Activated T-cell treated with anti-CD3 and anti-CD28 coated beads, Interleukin-2, amount 50 U/mL, for 1 hour (primary cell): ENCODE data around the gene ATF2.

Experiments used
- DNase-seq: peaks from one replicate; pipeline ENCODE4 v3.0.0-alpha.2; 2020

ATF2 gene

GRCh38 chr2:175076272-175076671, 91.7 kb downstream of the ATF2 start:
- no peak for DNase-seq

DNA sequence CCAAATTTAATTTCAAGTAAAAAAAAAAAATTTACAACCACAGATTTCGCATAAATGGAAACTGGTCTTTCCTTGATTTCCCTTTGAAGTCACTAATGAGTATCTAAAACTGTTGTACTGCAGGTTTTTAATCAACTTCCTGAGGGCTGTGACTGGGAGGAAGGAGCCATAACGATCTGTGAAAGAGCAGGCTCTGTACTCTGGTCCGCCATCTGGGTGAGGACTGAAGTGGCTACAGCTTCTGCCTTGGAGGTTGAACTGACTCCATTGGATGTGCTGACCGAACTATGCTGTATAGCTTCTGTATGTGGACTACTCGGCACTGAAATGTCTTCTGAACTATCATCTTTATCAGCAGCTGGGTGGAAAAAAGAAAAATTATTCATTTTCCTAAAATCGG, 93.5 kb downstream of the ATF2 start:
- DNase-seq: no peak

DNA sequence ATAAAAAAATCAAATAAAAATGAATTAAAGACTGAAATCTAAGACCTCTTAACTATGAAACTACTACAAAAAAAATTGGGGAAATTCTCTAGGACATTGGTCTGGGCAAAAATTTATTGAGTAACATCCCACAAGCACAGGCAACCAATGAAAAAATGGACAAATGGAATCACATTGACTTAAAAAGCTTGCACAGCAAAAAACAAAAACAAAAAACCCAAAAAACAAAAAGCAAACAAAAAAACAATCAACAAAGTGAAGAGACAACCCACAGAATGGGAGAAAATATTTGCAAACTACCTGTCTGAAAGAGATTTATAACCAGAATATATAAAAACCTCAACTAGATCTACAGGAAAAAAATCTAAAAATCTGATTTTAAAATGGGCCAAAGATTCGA, 99.5 kb downstream of the ATF2 start:
- no peak for DNase-seq

- no peak for DNase-seq
Observed at GRCh38 chr2:175066411-175066810, 101.6 kb downstream of the ATF2 start.

GRCh38 chr2:175064797-175065196, 103.2 kb downstream of the ATF2 start:
- no peak for DNase-seq

DNA sequence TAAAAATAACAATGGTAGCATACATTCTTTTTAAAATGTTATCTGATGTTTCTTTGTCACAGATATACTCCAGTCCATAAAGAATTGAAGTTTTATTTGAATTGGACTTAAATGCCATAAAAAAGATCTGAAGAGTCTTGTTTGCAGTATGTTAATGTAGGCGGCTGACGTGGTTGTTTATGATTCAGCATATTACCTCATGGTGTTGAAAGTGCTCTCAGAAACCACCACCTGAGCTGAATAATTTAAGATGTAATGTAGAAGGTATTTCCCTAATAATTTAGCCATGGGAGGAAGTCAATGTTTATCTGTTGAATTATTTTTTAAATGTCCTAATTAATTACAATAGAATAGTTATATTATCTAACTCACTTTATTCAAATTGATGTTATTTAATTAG, 104.3 kb downstream of the ATF2 start:
- DNase-seq: no peak

- DNase-seq: no peak
Observed at GRCh38 chr2:175062787-175063585, 105.0 kb downstream of the ATF2 start.

GRCh38 chr2:175057078-175057685, 110.8 kb downstream of the ATF2 start:
- DNase-seq: no peak

GRCh38 chr2:175055993-175056392, 112.0 kb downstream of the ATF2 start:
- no peak for DNase-seq

DNA sequence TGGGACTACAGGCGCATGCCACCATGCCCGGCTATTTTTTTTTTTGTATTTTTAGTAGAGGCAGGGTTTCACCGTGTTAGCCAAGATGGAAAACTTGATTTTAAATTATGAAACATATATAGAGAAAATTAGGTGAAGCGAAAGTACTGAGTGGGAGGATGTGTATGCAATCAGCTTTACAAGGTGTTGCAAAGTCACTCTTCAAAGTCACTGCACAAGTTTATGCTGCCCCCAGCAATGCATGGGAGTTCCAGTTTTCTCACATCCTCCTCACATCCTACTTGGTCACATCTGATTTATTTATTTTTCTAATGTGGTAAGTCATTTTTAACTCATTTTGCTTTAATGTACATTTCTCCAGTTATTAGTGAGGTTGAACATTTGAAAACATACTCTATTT, 113.7 kb downstream of the ATF2 start:
- DNase-seq: no peak

DNA sequence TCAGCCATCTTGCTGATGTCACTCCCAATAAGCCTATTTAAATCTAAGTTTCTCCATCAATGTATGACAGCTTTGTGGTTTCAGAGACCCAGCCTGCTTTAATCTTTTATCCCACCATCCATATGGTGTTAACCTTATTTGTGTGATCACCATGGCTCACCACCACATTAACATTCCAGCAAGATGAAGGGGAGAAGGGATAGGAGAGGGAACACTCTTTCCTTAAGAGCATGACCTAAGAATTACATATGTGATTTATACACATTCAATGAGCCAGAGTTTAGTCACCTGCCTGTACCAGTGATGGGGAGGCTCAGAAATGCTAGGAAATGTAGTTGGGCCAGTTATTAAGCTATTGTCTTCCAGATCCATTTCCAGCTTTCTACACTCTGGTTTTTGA, 118.3 kb downstream of the ATF2 start:
- no peak for DNase-seq

- DNase-seq: no peak
Observed at GRCh38 chr2:175048275-175048674, 119.7 kb downstream of the ATF2 start.

DNA sequence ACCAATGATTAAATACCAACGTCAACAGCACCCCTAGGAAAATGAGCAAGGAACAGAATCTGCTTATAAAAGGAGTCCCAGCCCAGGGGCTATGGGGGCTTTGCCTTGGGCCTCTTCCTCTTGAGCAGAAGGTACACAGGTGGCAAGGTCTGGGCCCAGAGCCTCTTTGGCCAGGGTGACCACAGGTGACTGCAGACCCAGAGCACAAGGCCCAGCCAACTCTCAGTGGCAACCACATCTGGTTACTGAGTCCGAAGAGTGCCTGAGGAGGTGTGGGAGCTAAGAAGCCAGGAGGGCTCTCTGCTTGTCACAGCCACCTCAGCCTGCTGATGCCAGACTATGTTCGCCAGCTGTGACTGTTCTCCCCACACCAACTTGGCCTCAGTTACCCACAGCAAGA, 128.5 kb downstream of the ATF2 start:
- DNase-seq: no peak

DNA sequence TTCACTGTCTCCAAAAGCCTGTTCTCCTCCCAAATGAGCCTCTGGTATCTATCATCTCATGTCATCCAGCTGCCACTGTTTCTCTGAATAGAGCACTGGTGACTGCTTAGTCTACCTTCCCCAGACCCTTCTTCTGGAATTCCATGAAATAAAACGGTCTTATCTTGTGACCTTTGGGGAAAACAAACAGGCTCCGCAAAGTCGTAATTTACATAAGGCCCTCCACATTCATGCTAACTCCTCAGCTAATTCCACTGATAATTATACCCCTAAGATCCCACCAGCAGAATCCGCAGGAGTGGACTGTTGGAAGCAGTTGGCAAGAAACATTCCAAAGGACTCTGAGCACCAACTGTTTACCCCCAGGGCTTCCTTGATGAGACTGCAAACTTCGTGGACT, 129.0 kb downstream of the ATF2 start:
- no peak for DNase-seq

- DNase-seq: no peak
Observed at GRCh38 chr2:175037941-175038340, 130.1 kb downstream of the ATF2 start.

GRCh38 chr2:175036582-175037018, 131.4 kb downstream of the ATF2 start:
- no peak for DNase-seq

- no peak for DNase-seq
Observed at GRCh38 chr2:175035806-175036205, 132.2 kb downstream of the ATF2 start.

GRCh38 chr2:175034716-175035115, 133.3 kb downstream of the ATF2 start:
- DNase-seq: no peak

DNA sequence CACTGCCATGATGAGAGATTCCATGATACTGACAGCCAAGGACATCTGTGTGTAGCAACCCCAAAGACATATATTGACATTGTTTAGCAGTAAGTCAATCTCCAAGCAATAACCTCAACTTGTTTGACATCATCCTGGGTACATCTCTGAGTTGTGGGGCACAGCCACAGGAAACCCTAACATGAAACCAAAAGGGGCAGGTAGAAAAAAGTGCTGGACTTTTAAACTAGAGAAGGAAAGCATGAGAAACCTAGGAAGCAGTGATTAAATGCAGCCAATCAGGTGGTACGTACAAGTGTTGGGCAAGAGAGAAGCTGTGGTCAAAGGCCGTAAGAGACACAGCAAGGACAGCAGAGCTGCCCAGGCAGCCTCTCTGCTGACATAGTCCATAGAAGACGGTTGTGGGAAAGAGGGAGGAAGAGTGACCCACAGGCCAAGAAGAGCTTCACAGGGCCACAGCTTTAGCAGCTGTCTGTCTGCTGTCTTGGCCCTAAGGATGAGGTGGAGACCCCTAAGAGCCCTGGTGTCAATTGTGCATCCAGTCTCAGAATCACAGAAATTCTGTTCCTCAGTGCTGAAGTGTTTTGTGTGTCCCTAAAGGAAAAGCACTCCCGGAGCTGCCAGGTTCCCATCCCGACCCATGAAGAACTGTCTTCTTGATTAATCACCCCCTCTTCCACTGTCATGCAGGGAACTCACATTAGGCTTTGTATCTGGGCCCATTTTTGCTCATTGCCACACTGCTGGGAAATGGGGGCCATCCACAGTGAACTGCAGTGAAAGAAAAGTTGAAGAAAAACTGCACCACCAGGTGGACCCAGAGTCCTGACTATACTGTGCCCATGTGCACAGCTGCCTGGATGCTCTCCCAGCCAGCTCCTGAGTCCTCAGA, 137.4 kb downstream of the ATF2 start:
- no peak for DNase-seq

DNA sequence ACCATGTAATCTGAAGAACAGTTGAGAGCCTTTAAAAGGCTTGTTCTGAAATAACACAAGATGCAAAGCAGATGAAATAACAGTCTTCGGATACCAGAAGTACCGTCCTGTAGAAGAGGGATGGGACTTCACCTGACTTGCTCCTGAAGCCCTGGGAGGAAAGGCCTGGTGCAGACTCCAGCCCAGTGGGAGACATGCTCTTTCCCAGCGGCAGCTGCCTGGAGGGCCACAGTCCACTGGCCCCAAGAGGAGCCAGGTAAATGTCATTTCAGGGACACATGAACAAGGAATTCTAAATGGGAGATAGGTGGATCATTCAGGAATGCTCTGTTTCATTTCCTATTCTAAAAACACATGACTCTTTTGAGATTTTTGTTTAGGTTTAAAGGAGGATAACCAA, 140.2 kb downstream of the ATF2 start:
- DNase-seq: no peak

DNA sequence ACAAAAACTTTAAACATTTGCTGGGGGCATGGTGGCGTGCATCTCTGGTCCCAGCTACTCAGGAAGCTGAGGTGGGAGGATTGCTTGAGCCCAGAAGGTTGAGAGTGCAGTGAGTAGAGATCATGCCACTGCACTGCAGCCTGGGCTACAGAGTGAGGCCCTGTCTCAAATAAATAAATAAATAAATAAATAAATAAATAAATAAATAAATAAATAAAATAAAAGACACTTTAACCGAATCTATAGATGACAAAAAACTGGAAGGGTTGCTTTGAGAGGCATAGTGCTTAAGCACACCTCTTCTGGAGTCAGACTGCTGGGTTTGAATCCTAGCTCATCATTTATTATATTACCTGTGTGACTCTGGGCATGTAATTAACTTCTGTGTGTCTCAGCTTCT, 141.6 kb downstream of the ATF2 start:
- DNase-seq: no peak

- DNase-seq: no peak
Observed at GRCh38 chr2:175025946-175026345, 142.1 kb downstream of the ATF2 start.

DNA sequence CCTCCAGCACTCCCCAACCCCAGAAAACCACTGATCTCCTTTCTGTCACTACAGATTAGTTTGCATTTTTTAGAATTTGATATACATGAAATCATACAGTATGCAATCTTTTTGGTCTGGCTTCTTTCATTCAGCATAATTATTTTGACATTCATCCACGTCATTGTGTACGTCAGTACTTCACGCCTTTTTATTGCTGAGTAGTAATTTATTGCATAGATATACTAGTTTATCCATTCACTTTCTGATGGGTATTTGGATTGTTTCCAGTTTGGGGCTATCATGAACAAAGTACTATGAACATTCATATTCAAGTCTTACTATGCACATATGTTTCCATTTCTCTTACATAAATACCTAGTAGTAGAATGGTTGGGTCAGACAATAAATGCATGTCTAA, 142.8 kb downstream of the ATF2 start:
- DNase-seq: no peak

- DNase-seq: no peak
Observed at GRCh38 chr2:175022923-175023322, 145.1 kb downstream of the ATF2 start.
